SU-DHL-6 (cell line): Measurements from ENCODE around the gene UBE2G2.

Source experiments
- H2AFZ ChIP-seq: fragments of 200-600 bp; sonication (generic); 2 replicates; pipeline ENCODE4 v1.6.1; 2014; ENCODE audit warnings: low read depth, mild to moderate bottlenecking, moderate library complexity, mixed read lengths, antibody characterized with exemption, low read length; ENCODE audit not compliant: severe bottlenecking
- H3F3A ChIP-seq: fragments of 200-600 bp; shearing (Covaris generic); 2 replicates; pipeline ENCODE4 v1.6.0; 2016; ENCODE audit warnings: antibody characterized with exemption, mild to moderate bottlenecking; ENCODE audit not compliant: insufficient read depth
- H3K27ac ChIP-seq: fragments of 200-600 bp; sonication (generic); 2 replicates; pipeline ENCODE4 v1.5.1; 2016; ENCODE audit warnings: low read depth, mild to moderate bottlenecking, low read length, moderate library complexity, mixed read lengths
- H3K27me3 ChIP-seq: fragments of 200-600 bp; sonication (generic), shearing (Covaris generic); 2 replicates; pipeline ENCODE4 v1.6.0; 2014; ENCODE audit warnings: mild to moderate bottlenecking, low read length
- H3K36me3 ChIP-seq: fragments of 200-600 bp; sonication (generic); 2 replicates; pipeline ENCODE4 v1.6.1; 2014; ENCODE audit warnings: mild to moderate bottlenecking, low read length, mixed read lengths
- H3K4me2 ChIP-seq: fragments of 300-600, 200-600 bp; shearing (Covaris generic), sonication (generic); 2 replicates; pipeline ENCODE4 v1.6.0; 2014; ENCODE audit warnings: low read length, low read depth, mild to moderate bottlenecking; ENCODE audit not compliant: poor library complexity, severe bottlenecking
- H3K4me3 ChIP-seq: fragments of 200-600 bp; sonication (generic); 2 replicates; pipeline ENCODE4 v1.5.1; 2014; ENCODE audit warnings: antibody characterized with exemption, low read length, mild to moderate bottlenecking, mixed read lengths; ENCODE audit not compliant: insufficient read depth, poor library complexity, severe bottlenecking
- H3K79me2 ChIP-seq: fragments of 200-600 bp; sonication (generic); 2 replicates; pipeline ENCODE4 v1.6.1; 2014; ENCODE audit warnings: mild to moderate bottlenecking, low read length, moderate library complexity; ENCODE audit not compliant: insufficient read depth
- H3K9ac ChIP-seq: fragments of 200-600 bp; sonication (generic); 2 replicates; pipeline ENCODE4 v1.7.0; 2014; ENCODE audit warnings: mild to moderate bottlenecking, low read length
- H3K9me2 ChIP-seq: fragments of 200-600 bp; sonication (generic); replicated peaks from 2 replicates; pipeline ENCODE4 v1.6.1; 2014; ENCODE audit warnings: low read length; ENCODE audit not compliant: insufficient read depth
- H3K9me3 ChIP-seq: fragments of 200-600 bp; sonication (generic); 2 replicates; pipeline ENCODE4 v1.6.1; 2014; ENCODE audit warnings: low read length, mixed read lengths; ENCODE audit not compliant: insufficient read depth
- H4K20me1 ChIP-seq: fragments of 200-600 bp; sonication (generic); 2 replicates; pipeline ENCODE4 v1.6.1; 2014; ENCODE audit warnings: low read depth, mild to moderate bottlenecking, antibody characterized with exemption, low read length, moderate library complexity, mixed read lengths
- CTCF ChIP-seq: fragments of 200-600 bp; sonication (generic); IDR thresholded peaks from one replicate; pipeline ENCODE4 v1.5.1; 2017; ENCODE audit warnings: antibody characterized with exemption, mild to moderate bottlenecking, low read length, moderate library complexity; ENCODE audit not compliant: insufficient read depth, poor library complexity, severe bottlenecking
- EZH2phosphoT487 ChIP-seq: fragments of 200-600 bp; sonication (generic), shearing (Covaris generic); conservative IDR thresholded peaks from 2 replicates; pipeline ENCODE4 v1.6.1; 2018; ENCODE audit warnings: mild to moderate bottlenecking, antibody characterized with exemption, low read length, moderate library complexity, mixed read lengths

The UBE2G2 gene

DNA sequence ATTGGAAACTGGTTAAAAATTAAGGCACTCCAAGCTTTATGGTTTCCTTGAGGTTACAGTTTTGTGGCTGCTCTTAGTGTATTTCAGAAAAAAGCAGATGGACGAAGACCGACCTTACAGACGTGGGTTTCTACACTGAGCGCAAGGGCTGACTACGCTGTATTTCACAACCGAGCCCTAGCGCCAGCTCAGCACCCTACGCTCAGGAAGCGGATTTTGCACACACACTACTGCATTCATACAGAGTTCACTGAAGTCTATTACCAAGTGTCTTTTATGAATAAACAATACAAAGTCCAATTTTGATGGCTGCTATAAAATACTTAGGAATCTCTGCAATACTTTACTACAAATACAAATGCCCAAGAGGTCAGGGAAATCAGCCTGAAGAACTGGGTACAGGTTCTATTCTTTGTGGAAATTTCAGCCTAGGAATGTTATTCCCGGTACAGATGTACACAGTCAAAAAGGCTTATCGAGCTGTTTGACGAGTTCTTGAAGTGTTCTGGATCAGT lies 48.1 kb upstream of the UBE2G2 start:
- Histone ChIP-seq H4K20me1 (no peaks in the 10 kb centered on the region), H3K4me2 (no peak overlapping the region), H3K9ac (no peak overlapping the region), H3K9me2 (no peaks in the 10 kb centered on the region), H3K36me3 (peaks cover 5% of the 10 kb centered on the region; the same call in 1 of the 2 replicates), H3F3A (no peaks in the 10 kb centered on the region), H3K27ac (no peak overlapping the region), H3K79me2 (no peaks in the 10 kb centered on the region), H3K4me3 (no peak overlapping the region), H3K27me3 (no peaks in the 10 kb centered on the region), H3K9me3 (no peaks in the 10 kb centered on the region), H2AFZ (no peak overlapping the region)
- TF ChIP-seq CTCF: no peak
- TF ChIP-seq EZH2phosphoT487: no peak

DNA sequence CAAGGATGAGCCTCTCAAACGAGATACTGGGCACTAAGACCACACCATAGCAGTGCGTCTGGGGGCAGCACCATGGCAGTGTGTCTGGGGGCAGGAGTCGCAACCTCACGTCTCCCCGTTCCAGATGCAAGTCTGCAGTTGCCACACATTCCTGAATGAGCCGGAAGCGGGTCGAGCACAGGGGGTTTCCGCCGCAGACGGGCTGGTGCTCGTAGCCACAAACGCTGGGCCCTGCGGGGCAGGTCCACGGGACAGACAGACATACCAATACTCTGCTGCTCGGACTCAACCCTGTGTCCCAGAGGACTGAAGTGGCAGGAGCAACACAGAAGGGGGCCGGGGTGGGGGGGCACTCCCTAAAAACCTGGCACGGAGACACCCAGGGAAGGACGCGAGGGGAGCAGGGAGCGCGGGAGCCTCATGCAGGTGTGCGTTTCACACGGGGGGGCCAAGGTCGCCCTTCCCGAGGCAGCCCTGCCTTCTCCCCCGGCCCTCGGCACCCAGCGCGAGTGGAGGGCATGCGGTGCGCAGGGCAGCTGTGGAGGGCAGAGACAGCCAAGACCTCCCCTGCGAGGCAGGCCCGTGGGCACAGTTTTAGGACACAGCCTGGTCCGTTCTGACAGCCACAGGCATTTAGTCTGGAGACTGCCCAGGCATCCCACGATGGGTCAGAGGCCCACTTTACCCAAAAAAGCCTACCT lies 47.4 kb upstream of the UBE2G2 start:
- Histone ChIP-seq H3K27ac (no peak overlapping the region), H3K36me3 (peaks cover 5% of the 10 kb centered on the region; the same call in 1 of the 2 replicates), H3K4me2 (no peak overlapping the region), H3K9ac (no peak overlapping the region), H3F3A (no peaks in the 10 kb centered on the region), H3K9me3 (no peaks in the 10 kb centered on the region), H3K79me2 (no peaks in the 10 kb centered on the region), H3K4me3 (no peak overlapping the region), H2AFZ (no peak overlapping the region), H3K27me3 (no peaks in the 10 kb centered on the region), H3K9me2 (no peaks in the 10 kb centered on the region), H4K20me1 (no peaks in the 10 kb centered on the region)
- TF ChIP-seq EZH2phosphoT487 (no peak), CTCF (no peak)

DNA sequence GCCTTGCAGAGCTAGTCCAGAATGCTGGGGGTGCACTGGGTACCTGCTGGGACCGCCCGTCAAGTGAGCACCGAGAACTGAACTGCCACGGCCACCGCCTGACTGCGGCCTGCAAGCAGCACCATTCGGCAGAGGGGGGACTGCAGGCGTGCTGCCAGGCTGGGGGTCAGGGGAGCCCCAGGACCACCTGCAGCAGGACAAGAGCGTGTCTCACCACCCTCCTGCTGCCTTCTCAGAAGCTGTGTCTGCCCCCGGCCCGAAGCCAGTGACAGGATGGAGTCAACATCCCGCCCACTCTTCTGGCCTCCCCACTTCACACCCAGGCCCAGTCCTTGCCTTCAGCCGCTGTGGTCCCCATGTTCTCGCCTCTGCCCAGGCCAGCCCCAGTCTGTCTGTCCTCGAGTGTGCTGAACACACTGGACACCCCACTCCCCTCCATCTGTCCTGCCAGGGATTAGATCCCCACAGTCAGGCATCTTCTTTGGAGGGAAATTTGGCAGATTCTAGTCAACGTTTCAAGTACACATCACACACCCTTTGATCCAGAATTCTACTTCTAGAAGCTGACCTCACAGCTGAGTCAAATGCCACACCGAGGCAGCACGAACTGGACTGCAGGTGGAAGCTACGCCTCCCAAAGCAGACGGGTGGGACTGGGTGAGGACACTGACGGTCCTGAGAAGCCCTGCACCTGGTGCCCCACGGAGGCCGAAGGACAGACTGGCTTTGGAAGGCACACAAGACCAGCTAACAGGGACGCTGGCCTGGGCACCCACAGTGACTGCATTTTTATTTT lies 45.8 kb upstream of the UBE2G2 start:
- Histone ChIP-seq H4K20me1 (no peaks in the 10 kb centered on the region), H2AFZ (no peak overlapping the region), H3K4me2 (no peak overlapping the region), H3K27me3 (no peaks in the 10 kb centered on the region), H3K4me3 (no peak overlapping the region), H3K79me2 (no peaks in the 10 kb centered on the region), H3K9ac (no peak overlapping the region), H3K9me3 (no peaks in the 10 kb centered on the region), H3K27ac (no peak overlapping the region), H3K36me3 (peaks cover 5% of the 10 kb centered on the region; the same call in 1 of the 2 replicates), H3K9me2 (no peaks in the 10 kb centered on the region), H3F3A (no peaks in the 10 kb centered on the region)
- no peak for TF ChIP-seq CTCF
- TF ChIP-seq EZH2phosphoT487: no peak
